ENCODE results near the gene MYL11.
"Not testable (repeated sequence)": the region's sequence is repeated elsewhere in the genome, so short reads cannot be mapped to it uniquely, and the experiment has no call there.

- TF ChIP-seq POLR2A (IDR thresholded peaks at IDR 0.05); CTCF (IDR thresholded peaks at IDR 0.05); POLR2AphosphoS5 (IDR thresholded peaks at IDR 0.05); EP300 (IDR thresholded peaks at IDR 0.05; ENCODE audit: low read depth): not testable (repeated sequence)
Measured at GRCh38 chr16:30338715-30339114, 35.9 kb upstream of the MYL11 start.
